Small intestine (tissue), 7 donors: ENCODE data around the gene CASS4. TPM values are rescaled to one million over a fixed set of nuclear protein-coding genes. Genes with fewer than 3 reads are reported as not detected.
"Not testable (repeated sequence)": the region's sequence is repeated elsewhere in the genome, so short reads cannot be mapped to it uniquely, and the experiment has no call there.

Experiments
- DNase-seq, 2 donors: peaks; one replicate each; pipeline versions ENCODE4 v3.0.0 to v3.0.0-alpha.2; 2013
- FAIRE-seq: peaks from 2 replicates; lab custom pipeline; 2012; peaks lifted over from hg19 to GRCh38; lab: Jason Lieb, UNC
- H3K27ac ChIP-seq, 3 donors: one replicate each; pipeline ENCODE4 v1.5.1; 2013; ENCODE audit warnings: low read length in 2 of 3, mild to moderate bottlenecking in 2 of 3, control low read depth in 1 of 3, inconsistent platforms in 1 of 3, low read depth in 1 of 3, moderate library complexity in 1 of 3
- H3K27me3 ChIP-seq, 3 donors: one replicate each; pipeline ENCODE4 v1.6.1; 2013; ENCODE audit warnings: low read length in 3 of 3, inconsistent platforms in 1 of 3; ENCODE audit not compliant: control insufficient read depth in 3 of 3, insufficient read depth in 3 of 3
- H3K36me3 ChIP-seq, 3 donors: one replicate each; pipeline ENCODE4 v1.6.1; 2013; ENCODE audit warnings: low read length in 3 of 3, inconsistent platforms in 1 of 3, low read depth in 1 of 3, mild to moderate bottlenecking in 1 of 3, moderate library complexity in 1 of 3; ENCODE audit not compliant: control insufficient read depth in 3 of 3, insufficient read depth in 2 of 3
- H3K4me1 ChIP-seq, 3 donors: one replicate each; pipeline ENCODE4 v1.6.1; 2013; ENCODE audit warnings: low read length in 2 of 3, inconsistent platforms in 1 of 3, low read depth in 1 of 3, mild to moderate bottlenecking in 1 of 3, moderate library complexity in 1 of 3; ENCODE audit not compliant: control insufficient read depth in 3 of 3, insufficient read depth in 2 of 3
- H3K4me3 ChIP-seq, 3 donors: one replicate each; pipeline ENCODE4 v1.5.1; 2013; ENCODE audit warnings: low read length in 3 of 3, control low read depth in 1 of 3, inconsistent platforms in 1 of 3, low read depth in 1 of 3, mild to moderate bottlenecking in 1 of 3, moderate library complexity in 1 of 3
- H3K9me3 ChIP-seq, 2 donors: one replicate each; pipeline ENCODE4 v1.6.1; 2013; ENCODE audit warnings: low read depth in 1 of 2, low read length in 1 of 2; ENCODE audit not compliant: control insufficient read depth in 2 of 2, insufficient read depth in 1 of 2
- WGBS, 3 donors: extraction: QIAGEN DNeasy Blood & Tissue Kit; methylation state at CpG; one replicate each; pipeline ENCODE4 v1.1.7; 2013; 5-methylcytosine and 5-hydroxymethylcytosine counted together
- polyA plus RNA-seq, 4 donors: library from polyadenylated mRNA; stranded (reverse) in 3 of 4; unstranded in 1 of 4; fragments of 200-250 nt in 3 of 4; fragments of 120-200 nt in 1 of 4; gene quantifications; one replicate each; pipeline versions ENCODE4 v1.2.1 to v1.2.3, GENCODE V29; 2013
- donor health status: healthy with polysubstance abuse.
- donor health status: control.
- donor health status: control.
- donor health status: Bipolar disorder and iron deficiency.
- donor health status: healthy.

CASS4 gene
- polyA plus RNA-seq, 4 donors = 0.70 to 1.5 (median 1.1) TPM; not detected in 1

GRCh38 chr20:56388882-56389281 is 23.2 kb upstream of the CASS4 start:
- Histone ChIP-seq H3K4me1 (peaks cover 0 to 4% (median 0%) of the 10 kb centered on the region in 3 donors), H3K4me3 (no peak overlapping the region), H3K27me3 (no peaks in the 10 kb centered on the region), H3K36me3 (peaks cover 0 to 14% (median 4%) of the 10 kb centered on the region in 3 donors), H3K9me3 (no peaks in the 10 kb centered on the region), H3K27ac (no peak overlapping the region)
- FAIRE-seq (no peak), DNase-seq (no peak)
- 82 to 85% (median 83%) methylated on average over 4 of the region's 4 CpGs for WGBS, 3 donors

DNA sequence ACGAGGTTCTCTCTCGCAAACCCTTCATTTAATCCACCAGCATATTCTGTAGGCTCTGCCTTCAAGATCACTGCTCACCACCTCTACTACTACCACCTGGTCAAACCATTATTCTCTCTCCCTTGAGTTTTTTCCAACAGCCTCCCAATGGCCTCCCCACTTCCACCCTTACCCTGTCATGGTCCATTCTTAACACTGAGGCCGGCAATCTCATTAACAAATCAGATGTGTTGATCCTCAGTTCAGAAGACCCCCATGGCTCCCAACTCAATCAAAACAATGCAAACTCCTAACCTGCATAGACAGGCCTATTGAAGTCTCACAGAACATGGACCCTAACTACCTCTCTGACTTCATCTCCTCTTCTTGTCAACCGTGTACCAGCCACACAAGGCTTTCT is 22.3 kb upstream of the CASS4 start:
- Histone ChIP-seq H3K36me3 (peaks cover 0 to 14% (median 4%) of the 10 kb centered on the region in 3 donors), H3K27ac (no peak overlapping the region), H3K9me3 (no peaks in the 10 kb centered on the region), H3K4me1 (peaks cover 0 to 4% (median 0%) of the 10 kb centered on the region in 3 donors), H3K4me3 (no peak overlapping the region), H3K27me3 (no peaks in the 10 kb centered on the region)
- no peak for DNase-seq
- FAIRE-seq = no peak
- 96 to 99% (median 96%) methylated on average over 4 of the region's 4 CpGs for WGBS, 3 donors

DNA sequence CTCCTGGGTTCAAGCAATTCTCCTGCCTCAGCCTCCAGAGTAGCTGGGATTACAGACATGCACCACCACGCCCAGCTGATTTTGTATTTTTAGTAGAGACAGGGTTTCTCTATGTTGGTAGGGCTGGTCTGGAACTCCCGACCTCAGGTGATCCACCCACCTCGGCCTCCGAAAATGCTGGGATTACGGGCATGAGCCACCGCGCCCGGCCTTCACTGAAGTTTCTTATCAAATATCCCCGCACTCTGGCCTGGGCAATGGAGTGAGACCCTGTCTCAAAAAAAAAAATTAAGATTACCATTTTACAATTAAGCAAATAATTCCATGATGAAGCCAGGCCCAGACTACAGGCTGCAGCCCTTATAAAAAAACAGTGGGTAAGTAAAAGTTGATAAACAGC is 21.7 kb upstream of the CASS4 start:
- 92 to 97% (median 96%) methylated on average over 9 of the region's 9 CpGs for WGBS, 3 donors
- not testable (repeated sequence) for DNase-seq, H3K9me3 ChIP-seq

GRCh38 chr20:56391037-56391436 is 21.0 kb upstream of the CASS4 start:
- no peaks in the 10 kb centered on the region for H3K9me3 ChIP-seq
- H3K4me3 ChIP-seq = peak overlapping the region in 2 of 3 donors; percentile 85 to 90
- H3K27ac ChIP-seq = peak overlapping the region in 2 of 3 donors; percentile 86 to 94
- WGBS, 3 donors = 9 to 17% (median 16%) methylated on average over 10 of the region's 10 CpGs
- FAIRE-seq = no peak
- peaks cover 0 to 4% (median 0%) of the 10 kb centered on the region in 3 donors for H3K4me1 ChIP-seq
- H3K27me3 ChIP-seq = no peaks in the 10 kb centered on the region
- H3K36me3 ChIP-seq = peaks cover 3 to 13% (median 8%) of the 10 kb centered on the region in 3 donors
- peak; percentile 8 to 24 for DNase-seq

More for the DNA sequence above, 21.7 kb upstream of the CASS4 start:
- not testable (repeated sequence) for H3K27me3 ChIP-seq, FAIRE-seq, H3K27ac ChIP-seq, H3K4me3 ChIP-seq, H3K4me1 ChIP-seq
- H3K36me3 ChIP-seq = peaks cover 2 to 15% (median 4%) of the 10 kb centered on the region in 3 donors

GRCh38 chr20:56391596-56392131 is 20.4 kb upstream of the CASS4 start:
- Histone ChIP-seq H3K4me1 (peaks cover 0 to 4% (median 0%) of the 10 kb centered on the region in 3 donors), H3K36me3 (peaks cover 0 to 11% (median 9%) of the 10 kb centered on the region in 3 donors), H3K27me3 (no peaks in the 10 kb centered on the region), H3K27ac (peak overlapping the region; percentile 78 to 94 (median 86)), H3K9me3 (no peaks in the 10 kb centered on the region), H3K4me3 (peak overlapping the region; percentile 44 to 90 (median 85))
- no peak for DNase-seq
- 0% methylated on average over 29 of the region's 29 CpGs for WGBS, 3 donors
- no peak for FAIRE-seq

- Histone ChIP-seq H3K27ac (peak within 1 kb of the TSS; percentile 86 to 94 (median 89)), H3K4me1 (peaks cover 0 to 4% (median 0%) of the 10 kb centered on the region in 3 donors), H3K36me3 (peaks cover 2 to 11% (median 10%) of the 10 kb centered on the region in 3 donors), H3K4me3 (peak within 1 kb of the TSS; percentile 76 to 93 (median 85)), H3K27me3 (no peaks in the 10 kb centered on the region), H3K9me3 (no peaks in the 10 kb centered on the region)
- DNase-seq (peak; percentile 100), FAIRE-seq (no peak)
- WGBS, 3 donors = 0% methylated on average over 53 of the region's 53 CpGs
Observed at GRCh38 chr20:56392132-56392880, 19.8 kb upstream of the CASS4 start, which contains the start of the genes AURKA and CSTF1. Gene AURKA, minus strand, starts transcription at chr20:56392215. Its CDS starts 4,018 bp downstream, at chr20:56388197. Gene CSTF1, plus strand, starts transcription at chr20:56392645. Its CDS starts 2,908 bp downstream, at chr20:56395553.

DNA sequence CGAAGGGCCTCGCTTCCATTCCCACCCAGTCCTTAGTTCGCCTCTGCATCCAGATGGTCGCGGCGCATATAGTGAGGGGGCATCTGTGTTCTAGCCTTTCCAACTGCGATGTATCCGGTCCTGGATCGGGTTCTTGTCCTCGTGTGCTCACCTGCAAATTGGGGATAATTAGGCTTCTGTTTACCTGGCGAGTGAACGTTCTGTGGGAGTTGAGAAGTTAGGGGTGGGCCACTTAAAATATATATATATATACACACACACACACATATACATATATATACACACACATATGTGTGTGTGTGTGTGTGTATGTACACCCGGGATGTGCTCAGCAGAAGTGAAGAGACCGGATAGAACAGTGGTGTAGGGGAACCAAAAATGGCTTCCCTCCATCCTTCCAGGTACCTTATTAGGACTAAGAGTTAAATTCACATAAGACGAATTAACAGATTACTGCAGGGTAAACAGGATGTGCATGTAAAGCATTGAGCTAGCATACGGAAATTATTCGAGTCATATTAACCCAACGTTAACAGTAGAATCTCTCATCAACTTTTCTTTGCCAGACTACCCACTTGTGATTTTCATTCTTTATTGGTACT is 19.1 kb upstream of the CASS4 start:
- FAIRE-seq (no peak), DNase-seq (peak in 1 of 2 donors; percentile 5)
- H3K27ac ChIP-seq = peak overlapping the region; percentile 86 to 94 (median 89)
- H3K4me1 ChIP-seq = peaks cover 0 to 4% (median 0%) of the 10 kb centered on the region in 3 donors
- H3K36me3 ChIP-seq = peaks cover 4 to 11% (median 10%) of the 10 kb centered on the region in 3 donors
- peak overlapping the region; percentile 76 to 93 (median 85) for H3K4me3 ChIP-seq
- no peaks in the 10 kb centered on the region for H3K27me3 ChIP-seq
- 0 to 2% (median 1%) methylated on average over 18 of the region's 18 CpGs for WGBS, 3 donors
- H3K9me3 ChIP-seq = no peaks in the 10 kb centered on the region

DNA sequence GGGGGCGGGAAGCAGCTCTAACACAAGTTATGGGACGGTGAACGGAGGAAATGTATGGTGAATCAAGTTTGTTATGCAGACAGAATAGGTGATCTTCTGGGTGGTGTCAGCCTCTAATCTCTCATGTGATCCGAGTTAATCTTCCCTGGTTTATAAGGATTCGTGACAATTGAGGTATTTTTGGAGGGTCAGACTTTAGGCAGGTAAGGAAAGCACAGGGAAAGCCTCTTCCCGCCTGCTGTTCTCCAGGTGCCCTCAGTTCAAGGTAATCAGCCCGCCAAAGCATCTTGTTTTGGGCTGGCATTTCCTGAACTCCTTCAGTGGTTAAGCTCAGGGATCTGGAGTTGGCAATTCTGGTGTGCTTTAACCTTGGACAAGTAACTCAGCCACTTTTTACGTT is 18.4 kb upstream of the CASS4 start:
- no peaks in the 10 kb centered on the region for H3K27me3 ChIP-seq
- 49 to 59% (median 53%) methylated on average over 8 of the region's 8 CpGs for WGBS, 3 donors
- FAIRE-seq = no peak
- H3K4me1 ChIP-seq = peaks cover 0 to 4% (median 0%) of the 10 kb centered on the region in 3 donors
- H3K36me3 ChIP-seq = peaks cover 8 to 14% (median 11%) of the 10 kb centered on the region in 3 donors
- H3K4me3 ChIP-seq = peak overlapping the region in 2 of 3 donors; percentile 85 to 93
- no peaks in the 10 kb centered on the region for H3K9me3 ChIP-seq
- no peak overlapping the region for H3K27ac ChIP-seq
- DNase-seq = no peak
